HG03159 (cell line): Measurements from ENCODE around the gene PBX1.
"Not testable (repeated sequence)": the region's sequence is repeated elsewhere in the genome, so short reads cannot be mapped to it uniquely, and the experiment has no call there.

Experiments used
- ATAC-seq: cut with Tn5 transposase; IDR thresholded peaks from one replicate; pipeline ENCODE4 v1.9.1; 2021; ENCODE audit warnings: mild to moderate bottlenecking, moderate library complexity; ENCODE audit not compliant: unreplicated experiment

PBX1 gene

DNA sequence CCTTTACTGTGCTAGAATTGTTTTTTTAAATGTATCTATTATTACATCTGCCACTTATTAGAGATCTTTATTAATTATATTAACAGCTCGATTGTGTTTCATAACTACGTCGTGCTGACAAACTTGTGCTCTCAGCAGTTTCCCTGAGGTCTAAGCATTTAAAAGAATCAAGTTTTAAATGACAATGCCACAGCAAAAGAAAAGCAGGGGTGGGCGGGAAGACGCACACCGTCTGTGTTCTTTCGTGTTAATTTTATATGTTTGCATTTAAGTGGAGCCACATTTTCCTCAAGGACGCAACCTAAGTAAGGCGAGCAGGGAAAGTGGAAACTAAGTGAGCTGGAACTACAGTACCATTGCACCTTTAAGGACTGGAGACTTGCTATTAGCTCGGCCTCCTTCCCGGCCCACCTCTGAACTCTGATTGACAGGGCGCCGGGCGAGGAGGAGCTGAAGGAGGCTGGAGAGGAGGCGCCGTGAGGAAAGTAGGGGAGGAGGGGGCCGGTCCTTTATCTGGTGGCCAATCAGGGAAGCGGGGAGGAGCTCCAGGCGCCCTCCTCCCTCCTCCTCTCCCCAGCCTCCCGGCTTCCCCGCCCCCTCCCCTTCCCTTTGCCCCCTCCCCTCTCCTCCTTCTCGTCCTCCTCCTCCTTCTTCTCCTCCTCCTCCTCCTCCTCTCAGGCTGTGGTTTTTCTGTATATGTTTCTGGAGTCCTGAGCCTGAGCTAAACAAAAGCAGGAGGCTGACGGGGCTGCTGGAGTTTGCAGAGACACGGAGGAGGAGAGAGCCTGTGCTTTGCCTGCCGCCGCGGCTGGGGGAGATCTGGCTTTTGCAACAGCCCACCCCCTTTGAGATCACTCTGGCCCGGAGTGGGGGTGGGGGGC lies at the start of gene PBX1:
TSS of gene PBX1 (plus strand) at position 724 of the 881 bp plus-strand sequence.
- peak; percentile 100 for ATAC-seq

DNA sequence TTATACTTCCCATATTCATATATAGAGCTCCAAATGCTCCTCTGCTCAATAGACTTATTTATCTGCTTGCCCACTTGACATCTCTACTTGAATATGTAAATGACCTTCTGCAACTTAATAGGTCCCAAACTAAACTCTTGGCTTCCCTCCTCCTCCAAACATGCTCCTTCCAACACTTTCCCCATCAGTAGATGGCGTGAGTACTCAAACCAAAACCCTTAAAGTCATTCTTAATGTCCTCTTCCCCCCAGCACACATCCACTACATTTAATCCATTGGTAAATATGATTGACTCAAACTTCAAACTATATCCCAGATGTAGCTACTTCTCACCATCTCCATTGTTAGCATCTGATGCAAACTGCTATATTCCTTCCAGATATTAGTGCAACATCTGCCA lies 48.5 kb upstream of the PBX1 start:
- ATAC-seq, result no peak

DNA sequence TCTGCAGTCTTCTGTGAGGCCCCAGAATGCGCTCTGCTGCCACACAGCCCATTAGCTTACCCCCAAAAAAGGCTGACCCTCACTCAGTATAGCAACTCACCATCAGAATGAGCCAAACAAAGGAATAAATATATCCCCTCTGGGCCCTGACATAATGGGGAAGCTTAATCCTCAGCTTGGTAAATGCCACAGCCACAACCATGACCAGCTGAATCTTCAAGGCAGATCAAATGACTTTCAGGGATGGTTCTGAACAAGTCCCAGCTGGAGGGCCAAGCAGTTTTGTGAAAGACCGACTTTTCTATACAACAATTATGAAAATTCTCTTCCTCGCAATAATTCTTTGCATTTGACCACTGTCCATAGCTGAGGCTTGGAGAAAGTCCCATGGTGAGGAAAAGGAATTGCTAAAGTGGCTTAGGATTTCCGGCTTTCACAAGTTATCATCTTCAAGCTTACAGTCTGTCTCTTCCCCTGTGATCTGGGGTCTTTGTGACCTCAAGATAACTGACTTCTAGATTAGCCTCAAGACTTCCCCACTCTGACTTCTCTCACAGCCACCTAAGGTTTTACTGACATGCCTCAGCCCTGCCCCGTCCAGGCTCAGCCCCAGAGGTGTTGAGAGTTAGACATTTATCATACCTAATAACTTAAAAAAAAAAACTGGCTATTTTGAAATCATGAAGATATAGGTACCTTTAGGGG lies 47.8 kb upstream of the PBX1 start:
- no peak for ATAC-seq

DNA sequence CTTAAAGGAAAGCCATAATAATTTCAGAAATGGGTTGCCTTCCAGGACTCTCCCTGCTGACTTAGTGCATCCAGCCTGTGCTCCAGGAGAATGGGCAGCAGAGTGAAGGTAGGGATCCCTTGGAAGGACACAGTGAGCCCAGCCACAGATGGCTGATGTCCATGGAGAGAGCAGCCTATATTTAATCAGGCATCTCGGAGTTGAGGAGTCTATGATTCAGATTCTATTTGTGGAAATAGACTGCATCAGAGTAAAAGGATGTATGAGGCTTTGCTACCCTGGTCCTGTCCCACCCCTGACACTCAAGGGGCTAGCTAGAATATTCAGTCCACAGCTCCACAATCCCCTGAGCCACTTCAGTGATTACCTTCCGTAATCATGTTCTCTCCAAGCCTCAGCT lies 43.8 kb upstream of the PBX1 start:
- ATAC-seq, result no peak

DNA sequence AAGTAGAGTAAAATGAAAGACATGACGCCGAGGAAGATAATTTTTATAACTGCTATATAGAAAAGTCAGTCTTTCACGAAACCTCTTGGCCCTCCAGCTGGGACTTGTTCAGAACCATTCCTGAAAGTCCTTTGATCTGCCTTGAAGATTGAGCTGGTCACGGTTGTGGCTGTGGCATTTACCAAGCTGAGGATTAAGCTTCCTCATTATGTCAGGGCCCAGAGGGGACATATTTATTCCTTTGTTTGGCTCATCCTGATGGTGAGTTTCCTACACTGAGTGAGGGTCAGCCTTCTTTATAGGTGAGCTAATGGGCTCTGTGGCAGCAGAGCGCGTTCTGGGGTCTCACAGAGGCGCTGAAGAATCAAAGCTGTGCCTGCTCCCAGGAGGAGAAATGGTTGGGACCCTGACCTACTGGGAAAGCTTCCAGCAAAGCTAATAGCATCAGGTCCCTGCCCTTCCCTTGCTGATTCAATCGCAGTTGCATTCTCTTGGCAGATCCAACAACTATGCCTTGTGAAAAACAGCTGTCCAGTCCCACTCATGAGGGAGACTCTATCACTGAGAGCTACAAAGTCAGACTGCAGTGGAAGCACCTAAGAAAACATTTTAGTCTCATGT lies 43.2 kb upstream of the PBX1 start:
- no peak for ATAC-seq

DNA sequence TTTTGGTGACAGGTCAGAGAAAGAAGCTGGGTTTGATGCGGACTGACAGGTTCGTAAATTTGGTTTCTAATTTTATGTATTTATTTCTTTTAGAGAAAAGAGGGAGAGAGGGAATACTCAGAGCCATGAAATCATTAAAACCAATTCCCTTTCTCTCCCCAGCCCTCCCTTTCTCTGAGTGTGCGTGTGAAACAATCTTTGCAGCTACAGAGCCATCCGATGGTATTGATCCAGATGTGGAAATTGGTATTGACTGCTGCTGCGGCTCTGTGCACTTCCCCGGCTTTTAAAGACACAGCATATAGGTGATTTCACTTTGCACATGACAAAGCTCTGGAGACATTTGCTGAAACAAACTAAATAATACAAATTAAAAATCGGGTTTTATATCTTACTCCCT lies 42.4 kb upstream of the PBX1 start:
- ATAC-seq, result no peak

DNA sequence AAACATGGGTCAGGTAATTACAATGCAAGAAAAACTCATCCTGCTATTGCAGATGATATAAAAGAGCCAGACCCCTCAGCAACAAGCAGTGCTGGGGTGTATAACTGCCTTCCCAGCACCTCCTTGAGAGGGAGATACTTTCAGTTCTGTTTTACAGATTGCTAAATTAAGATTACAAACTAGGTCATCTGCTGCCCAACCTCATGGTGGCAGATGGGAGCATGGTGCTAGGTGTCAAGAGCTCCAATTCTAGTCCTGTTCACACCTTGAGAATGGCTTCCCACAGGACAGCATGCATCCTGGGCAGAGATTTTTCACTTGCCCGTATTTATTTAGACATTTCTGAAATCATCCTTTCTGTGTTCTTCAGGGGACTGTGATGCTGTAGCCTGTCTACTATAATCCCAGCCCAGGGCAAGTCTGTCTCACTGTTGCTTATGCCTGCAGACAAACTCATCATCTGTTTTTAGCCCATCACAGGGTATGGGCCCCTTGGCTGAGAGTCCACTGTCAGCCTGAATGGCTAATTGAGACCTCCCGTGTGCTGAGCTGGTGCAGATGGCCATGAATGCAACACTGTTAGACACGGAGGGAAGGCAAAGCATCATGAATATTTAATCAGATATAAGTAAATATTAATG lies 40.2 kb upstream of the PBX1 start:
- no peak for ATAC-seq

DNA sequence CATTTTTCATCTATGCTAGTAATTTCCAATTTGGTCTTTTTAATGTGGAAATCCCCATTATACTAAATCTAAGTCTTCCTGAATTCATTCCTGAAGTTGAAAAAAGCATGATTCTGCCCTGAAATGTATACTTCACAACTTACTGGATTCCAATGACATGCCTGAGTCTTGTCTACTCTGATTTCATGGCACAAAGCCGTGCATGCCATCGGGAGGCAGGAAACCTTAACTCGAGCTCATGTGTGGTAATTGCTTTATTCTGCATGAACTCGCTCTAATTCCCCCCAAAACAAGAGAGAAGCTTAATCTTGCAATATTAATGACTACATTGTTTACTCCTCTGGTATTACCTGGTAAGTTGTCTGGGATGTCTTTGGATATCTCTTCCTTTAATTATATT lies 39.6 kb upstream of the PBX1 start:
- no peak for ATAC-seq

DNA sequence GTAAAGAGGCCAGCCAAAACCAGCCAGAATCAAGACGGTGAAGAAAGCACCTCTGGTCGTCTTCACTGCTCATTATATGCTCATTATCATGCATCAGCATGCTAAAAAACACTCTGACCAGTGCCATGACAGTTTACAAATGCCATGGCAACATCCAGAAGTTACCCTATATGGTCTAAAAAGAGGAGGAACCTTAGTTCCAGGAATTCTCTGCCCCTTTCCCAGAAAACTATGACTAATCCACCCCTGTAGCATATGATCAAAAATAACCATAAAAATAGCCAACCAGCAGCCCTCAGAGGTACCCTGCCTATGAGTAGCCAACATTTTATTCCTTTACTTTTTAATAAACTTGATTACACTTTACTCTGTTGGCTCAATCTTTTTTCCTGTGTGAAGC lies 34.2 kb upstream of the PBX1 start:
- no peak for ATAC-seq

DNA sequence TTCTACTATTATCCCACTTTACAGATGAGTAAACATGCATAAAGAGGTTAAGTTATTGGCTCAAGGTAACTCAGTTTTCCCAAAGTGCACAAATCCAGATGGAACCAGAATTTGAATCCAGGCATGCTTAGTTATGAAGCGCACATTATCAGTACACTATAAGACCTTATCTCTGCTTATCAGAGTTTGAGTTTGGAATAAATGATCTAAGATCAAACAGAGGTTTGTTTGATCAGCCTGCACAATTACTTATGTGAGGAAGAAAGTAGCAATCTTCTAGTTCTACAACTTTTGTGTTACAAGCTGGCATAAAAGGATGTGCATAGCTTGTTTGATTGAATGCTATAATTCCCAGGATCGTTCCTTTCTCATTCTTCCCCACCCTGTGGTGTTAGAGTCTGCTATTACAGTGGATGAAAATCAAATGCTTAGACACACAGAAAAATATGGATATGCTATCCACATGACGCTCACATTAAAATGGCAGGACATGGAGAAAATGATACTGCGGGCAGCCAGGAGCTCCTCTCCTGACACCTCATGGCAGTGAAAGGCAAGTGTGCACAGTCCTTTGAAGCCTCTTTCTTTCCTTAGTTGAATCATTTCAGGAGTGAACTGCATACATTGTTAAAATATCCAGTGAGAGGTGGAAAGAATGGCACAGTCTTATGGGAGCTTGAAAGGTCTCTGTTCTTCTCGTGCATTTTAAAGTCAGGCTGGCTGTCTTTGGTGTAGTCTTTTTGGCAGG lies 23.9 kb upstream of the PBX1 start:
- ATAC-seq, result no peak

DNA sequence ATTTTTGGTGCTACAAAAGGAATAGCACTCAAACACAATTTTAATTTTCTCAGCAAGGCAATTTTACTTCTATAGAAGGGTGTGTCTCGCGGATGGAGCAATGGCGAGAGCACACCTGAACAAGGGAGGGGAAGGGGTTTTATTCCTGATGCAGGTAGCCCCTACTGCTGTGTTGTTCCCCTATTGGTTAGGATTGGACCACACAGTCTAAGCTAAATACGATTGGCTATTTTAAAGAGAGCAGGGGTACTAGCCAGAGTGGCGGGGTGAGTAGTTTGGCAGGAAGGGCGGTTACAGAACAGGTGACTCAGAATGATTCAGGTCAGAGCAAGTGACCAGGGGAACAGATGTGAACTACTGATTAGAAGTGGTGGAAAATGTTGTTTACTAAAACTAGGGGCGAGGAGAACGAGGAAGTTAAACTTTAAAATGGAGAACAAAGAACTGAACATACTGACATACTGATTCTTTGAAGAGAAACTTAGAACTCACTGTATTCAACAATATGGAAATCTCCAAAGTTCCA lies 6.5 kb upstream of the PBX1 start:
- ATAC-seq, result not testable (repeated sequence)

DNA sequence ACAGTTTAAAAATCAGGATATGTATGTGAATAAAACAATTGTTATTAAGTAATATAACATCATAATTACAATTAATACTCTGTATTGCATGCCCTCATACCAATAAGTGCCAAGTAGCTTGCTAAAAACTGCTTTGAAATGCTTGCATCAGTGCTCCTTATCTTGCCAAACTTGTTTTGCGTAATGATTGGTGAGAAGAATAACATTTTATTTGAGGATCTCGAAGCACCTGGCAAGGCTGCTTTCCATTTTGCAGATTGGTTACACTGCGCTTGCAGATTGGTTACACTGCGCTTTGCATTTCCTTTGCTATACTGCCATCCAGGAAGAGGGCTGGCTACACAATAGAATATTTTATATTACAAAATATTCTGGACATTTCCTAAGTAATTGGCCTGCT lies 1.7 kb upstream of the PBX1 start:
- ATAC-seq, result no peak

DNA sequence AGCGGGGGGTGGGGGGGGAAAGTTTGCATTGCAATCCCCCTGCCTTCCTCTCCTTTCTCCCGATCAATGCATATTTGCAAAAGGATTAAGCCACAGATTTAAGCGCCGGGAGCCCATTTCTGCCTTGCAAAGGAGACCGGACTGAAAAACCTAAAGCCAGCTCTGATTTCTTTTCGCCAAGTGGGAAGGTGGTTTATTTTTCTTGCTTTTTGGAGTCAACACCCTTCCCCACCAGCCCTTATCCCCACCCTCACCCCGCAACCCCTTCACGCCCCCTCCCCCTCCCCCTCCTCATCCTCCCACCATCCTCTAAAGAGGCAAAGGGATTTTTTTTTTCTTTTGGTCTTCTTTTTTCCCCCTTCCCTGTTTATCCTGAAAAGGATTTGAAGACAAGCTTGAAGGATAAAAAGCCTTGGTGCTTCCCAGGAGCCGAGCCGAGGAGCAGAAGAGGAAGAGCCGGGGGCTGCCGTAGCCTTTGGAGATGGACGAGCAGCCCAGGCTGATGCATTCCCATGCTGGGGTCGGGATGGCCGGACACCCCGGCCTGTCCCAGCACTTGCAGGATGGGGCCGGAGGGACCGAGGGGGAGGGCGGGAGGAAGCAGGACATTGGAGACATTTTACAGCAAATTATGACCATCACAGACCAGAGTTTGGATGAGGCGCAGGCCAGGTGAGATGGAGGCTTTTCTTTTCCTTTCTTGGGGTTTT lies 513 bp downstream of the PBX1 start:
- no peak for ATAC-seq

DNA sequence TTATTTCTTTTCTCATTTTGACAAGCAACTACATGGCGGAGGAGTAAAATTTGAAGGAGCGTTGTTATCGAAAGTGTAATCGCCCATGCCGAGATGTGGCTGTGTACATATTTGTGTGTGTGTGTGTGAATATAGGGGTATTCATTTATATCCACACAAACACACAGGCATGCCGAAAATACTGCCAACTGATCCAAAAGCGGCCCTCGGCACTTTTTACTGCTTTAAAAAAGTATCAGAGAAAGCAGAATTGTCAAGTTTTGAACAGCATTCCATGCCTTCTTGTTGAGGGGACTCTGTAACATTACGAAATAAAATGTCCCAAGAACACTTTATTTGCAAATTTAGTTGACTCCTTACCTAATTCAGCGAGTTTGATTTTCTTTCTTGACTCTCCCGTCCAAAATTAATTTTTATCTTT lies 1.1 kb downstream of the PBX1 start:
- no peak for ATAC-seq

DNA sequence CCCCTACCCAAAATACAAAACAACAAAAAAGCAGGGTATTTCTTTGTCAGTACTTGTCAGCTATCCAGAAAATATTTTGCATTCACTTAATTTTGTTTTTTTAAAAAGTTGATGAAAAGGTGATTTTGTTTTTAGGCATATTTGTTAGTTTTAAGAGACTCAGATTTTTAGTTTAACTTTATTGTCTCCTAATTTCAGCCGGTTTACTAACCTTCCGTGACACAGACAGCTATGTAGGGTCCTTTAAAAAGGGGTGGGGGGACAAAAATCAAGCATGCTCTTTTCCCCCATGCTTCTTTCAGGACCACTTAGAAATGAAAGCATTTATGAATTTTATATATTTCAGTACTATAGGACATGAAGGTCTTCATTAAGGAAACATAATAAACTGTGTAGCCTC lies 1.6 kb downstream of the PBX1 start:
- no peak for ATAC-seq

DNA sequence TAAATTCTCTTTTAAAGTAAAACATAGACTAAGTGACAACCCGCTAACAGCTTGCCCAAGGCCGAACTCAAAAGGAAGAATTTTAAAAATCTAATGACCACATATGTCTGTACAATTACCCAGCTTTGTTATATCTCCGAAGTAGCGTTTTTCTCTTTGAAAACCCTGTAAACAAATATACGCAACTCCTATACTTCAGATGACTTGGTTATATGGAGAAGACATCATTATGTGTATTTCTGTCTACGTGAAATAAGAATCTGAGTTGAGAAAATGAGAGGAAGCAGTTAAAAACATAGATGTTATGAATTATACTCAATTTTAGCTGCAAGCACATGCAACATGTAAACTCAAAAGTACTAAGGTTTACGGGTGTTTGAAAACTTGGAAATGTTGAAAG lies 2.0 kb downstream of the PBX1 start:
- no peak for ATAC-seq

DNA sequence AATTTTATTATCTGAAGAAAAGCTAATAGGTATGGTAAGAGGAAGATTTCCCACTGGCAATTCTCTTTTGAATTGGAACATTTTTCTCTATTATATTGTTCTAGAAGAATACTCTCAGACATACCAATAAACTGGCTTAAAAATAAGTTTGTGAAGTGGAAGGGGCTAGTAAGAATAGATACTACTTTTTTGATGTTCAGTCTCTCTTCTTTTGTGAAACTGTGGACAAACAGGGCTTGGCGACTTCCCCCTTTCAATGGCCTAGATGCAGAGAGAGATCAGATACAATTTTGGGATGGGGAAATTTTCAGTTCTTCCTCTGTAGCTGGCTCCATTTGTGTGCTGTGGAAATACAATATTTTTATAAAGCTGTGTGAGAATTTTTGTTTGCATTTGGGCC lies 2.5 kb downstream of the PBX1 start:
- ATAC-seq, result no peak

DNA sequence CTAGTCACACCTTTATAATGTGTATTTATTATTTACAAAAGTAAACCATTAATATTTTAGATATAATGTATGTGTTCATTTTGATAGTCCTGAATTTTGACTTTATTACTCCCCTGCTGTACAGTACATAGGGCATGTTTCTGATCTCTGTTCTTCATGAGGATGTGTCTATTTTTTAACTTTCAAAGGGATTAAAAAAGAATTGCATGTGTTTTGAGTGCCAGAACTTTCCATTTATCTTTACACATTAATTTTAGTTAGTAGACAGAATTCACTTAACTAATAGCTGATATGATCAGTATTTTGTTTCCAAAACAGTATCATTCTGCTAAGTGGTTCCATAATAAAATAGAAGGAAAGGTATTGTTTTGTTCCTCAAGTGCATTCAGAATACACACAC lies 3.1 kb downstream of the PBX1 start:
- no peak for ATAC-seq

DNA sequence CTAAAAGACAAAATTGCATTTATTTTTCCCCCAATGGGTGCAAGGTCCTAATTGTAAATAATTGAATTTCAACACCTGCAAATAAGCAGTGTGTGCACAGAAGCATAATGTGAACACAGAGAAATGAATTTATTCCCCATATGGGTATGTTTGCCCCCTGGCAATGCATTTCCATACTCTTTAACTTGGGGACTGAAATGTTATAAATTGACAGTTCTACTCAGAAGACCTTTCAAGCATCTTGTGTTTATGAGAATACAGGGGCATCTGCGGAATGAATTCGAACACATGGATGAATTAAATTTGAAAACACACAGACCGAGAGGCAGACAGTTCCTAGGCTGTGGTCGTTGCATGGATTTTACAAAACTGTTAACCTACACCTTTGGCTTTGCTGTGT lies 3.5 kb downstream of the PBX1 start:
- ATAC-seq, result no peak

DNA sequence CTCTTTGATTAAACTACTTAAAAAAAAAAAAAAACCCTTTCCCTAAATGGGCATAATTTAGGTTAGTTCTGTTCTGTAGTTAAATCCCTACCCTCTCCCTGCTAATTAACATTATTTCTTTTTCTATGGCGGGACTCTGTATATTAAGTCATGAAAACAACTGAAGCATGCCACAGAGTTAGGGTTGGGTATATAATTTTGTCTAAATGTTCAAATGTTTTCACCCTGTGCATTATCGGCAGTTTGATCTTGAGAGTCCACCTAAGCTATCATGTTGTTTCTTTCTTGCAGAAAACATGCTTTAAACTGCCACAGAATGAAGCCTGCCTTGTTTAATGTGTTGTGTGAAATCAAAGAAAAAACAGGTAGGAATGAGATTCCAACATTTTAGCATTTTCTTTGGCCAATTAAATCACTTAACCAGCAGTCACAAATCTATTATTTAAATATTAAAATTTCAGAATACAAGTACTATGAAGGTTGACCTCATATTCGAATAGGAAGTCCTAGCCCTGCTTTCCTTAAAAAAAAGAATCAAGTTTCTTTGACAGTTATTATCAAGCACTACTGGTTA lies 4.0 kb downstream of the PBX1 start:
- ATAC-seq, result no peak
